Liver (tissue), 9 donors: ENCODE measurements around the gene PCDH9. TPM values are rescaled to one million over a fixed set of nuclear protein-coding genes. Genes with fewer than 3 reads are reported as not detected.

Experiments
- DNase-seq: peaks from one replicate; pipeline ENCODE4 v3.0.0-alpha.2; 2017; ENCODE audit warnings: low spot score
- H3K27ac ChIP-seq, 2 donors: one replicate each; pipeline ENCODE4 v1.7.0; 2013; ENCODE audit warnings: inconsistent platforms in 2 of 2, low read length in 2 of 2, control low read depth in 1 of 2, low read depth in 1 of 2, mild to moderate bottlenecking in 1 of 2
- H3K27me3 ChIP-seq, 4 donors: one replicate each; pipeline versions ENCODE4 v1.6.1 to v1.7.0; 2013; ENCODE audit warnings: low read length in 3 of 4, inconsistent platforms in 1 of 4, mild to moderate bottlenecking in 1 of 4, moderate library complexity in 1 of 4; ENCODE audit not compliant: control insufficient read depth in 4 of 4, insufficient read depth in 4 of 4
- H3K36me3 ChIP-seq, 4 donors: one replicate each; pipeline versions ENCODE4 v1.6.1 to v1.7.0; 2013; ENCODE audit warnings: low read length in 3 of 4, mild to moderate bottlenecking in 3 of 4, low read depth in 1 of 4, moderate library complexity in 1 of 4; ENCODE audit not compliant: control insufficient read depth in 4 of 4, insufficient read depth in 3 of 4
- H3K4me1 ChIP-seq, 4 donors: one replicate each; pipeline versions ENCODE4 v1.6.1 to v1.7.0; 2013; ENCODE audit warnings: low read length in 3 of 4, mild to moderate bottlenecking in 3 of 4, moderate library complexity in 1 of 4; ENCODE audit not compliant: control insufficient read depth in 4 of 4, insufficient read depth in 4 of 4
- H3K4me3 ChIP-seq, 3 donors: one replicate each; pipeline versions ENCODE4 v1.6.1 to v1.7.0; 2013; ENCODE audit warnings: low read length in 3 of 3, control low read depth in 1 of 3, low read depth in 1 of 3, mild to moderate bottlenecking in 1 of 3
- H3K9ac ChIP-seq, 2 donors: one replicate each; pipeline ENCODE4 v1.7.0; 2013; ENCODE audit warnings: low read length in 2 of 2, mild to moderate bottlenecking in 2 of 2, moderate library complexity in 2 of 2, control low read depth in 1 of 2, low read depth in 1 of 2
- H3K9me3 ChIP-seq, 4 donors: one replicate each; pipeline versions ENCODE4 v1.6.1 to v1.7.0; 2013; ENCODE audit warnings: low read length in 3 of 4; ENCODE audit not compliant: control insufficient read depth in 4 of 4
- EGR1 ChIP-seq, 2 donors: IDR thresholded peaks; 2 replicates each; pipeline ENCODE4 v1.6.1; 2016 to 2018; ENCODE audit warnings: antibody characterized with exemption in 2 of 2, low read depth in 2 of 2
- FOXA1 ChIP-seq: IDR thresholded peaks from 2 replicates; pipeline ENCODE4 v1.6.1; 2016; ENCODE audit warnings: antibody characterized with exemption
- FOXA2 ChIP-seq: IDR thresholded peaks from 2 replicates; pipeline ENCODE4 v1.6.1; 2016; ENCODE audit warnings: antibody characterized with exemption
- HNF4A ChIP-seq, 2 donors: conservative IDR thresholded peaks; 2 replicates each; pipeline ENCODE4 v1.6.1; 2016; ENCODE audit warnings: antibody characterized with exemption in 2 of 2, mild to moderate bottlenecking in 2 of 2
- HNF4G ChIP-seq: IDR thresholded peaks from 2 replicates; pipeline ENCODE4 v1.6.1; 2016; ENCODE audit warnings: antibody characterized with exemption
- JUND ChIP-seq, 2 donors: IDR thresholded peaks; 2 replicates each; pipeline ENCODE4 v1.6.1; 2016; ENCODE audit warnings: antibody characterized with exemption in 2 of 2
- NR2F2 ChIP-seq: IDR thresholded peaks from 2 replicates; pipeline ENCODE4 v1.6.1; 2016; ENCODE audit warnings: antibody characterized with exemption
- RAD21 ChIP-seq, 2 donors: IDR thresholded peaks; 2 replicates each; pipeline ENCODE4 v1.6.1; 2016; ENCODE audit warnings: antibody characterized with exemption in 2 of 2, mild to moderate bottlenecking in 2 of 2
- RXRA ChIP-seq, 2 donors: IDR thresholded peaks; 2 replicates each; pipeline ENCODE4 v1.6.1; 2017 to 2018; ENCODE audit warnings: antibody characterized with exemption in 2 of 2, mild to moderate bottlenecking in 1 of 2
- SP1 ChIP-seq: IDR thresholded peaks from 2 replicates; pipeline ENCODE4 v1.6.1; 2018; ENCODE audit warnings: antibody characterized with exemption, mild to moderate bottlenecking
- TAF1 ChIP-seq: conservative IDR thresholded peaks from 2 replicates; pipeline ENCODE4 v1.6.1; 2016; ENCODE audit warnings: antibody characterized with exemption, mild to moderate bottlenecking
- YY1 ChIP-seq: IDR thresholded peaks from 2 replicates; pipeline ENCODE4 v1.6.1; 2016; ENCODE audit warnings: antibody characterized with exemption, mild to moderate bottlenecking
- WGBS: extraction: QIAGEN DNeasy Blood & Tissue Kit; methylation state at CpG from one replicate; pipeline ENCODE4 v1.1.7; 2013; 5-methylcytosine and 5-hydroxymethylcytosine counted together
- polyA plus RNA-seq, 2 donors: library from polyadenylated mRNA; stranded (reverse) in 1 of 2; unstranded in 1 of 2; fragments of 200-250 nt in 1 of 2; fragments of >200 nt in 1 of 2; fragmentation: Nextera tagmentation in 1 of 2; extraction: Ambion mirVana in 1 of 2; gene quantifications; one replicate each; pipeline versions ENCODE4 v1.2.1 to v1.2.3, GENCODE V29; 2013 to 2015
- total RNA-seq, 2 donors: library from RNA; depleted of rRNA; stranded (reverse); fragments of >200 nt; gene quantifications; one replicate each; pipeline ENCODE4 v1.2.3, GENCODE V29; 2014
- TF ChIP-seq, protein P1 (sequence below): IDR thresholded peaks from 2 replicates; pipeline ENCODE4 v1.6.1; 2016; ENCODE audit warnings: antibody characterized with exemption
- TF ChIP-seq, protein P2 (sequence below): IDR thresholded peaks from 2 replicates; pipeline ENCODE4 v1.6.1; 2016; ENCODE audit warnings: antibody characterized with exemption
- TF ChIP-seq, protein P3 (sequence below): IDR thresholded peaks from 2 replicates; pipeline ENCODE4 v1.6.1; 2016; ENCODE audit warnings: antibody characterized with exemption
- TF ChIP-seq, protein P4 (sequence below): IDR thresholded peaks from 2 replicates; pipeline ENCODE4 v1.6.1; 2016; ENCODE audit warnings: antibody characterized with exemption, mild to moderate bottlenecking
- donor health status: healthy.
- donor health status: healthy.
- donor health status: healthy.
- donor health status: healthy.
- donor health status: healthy.

PCDH9 gene
- total and polyA plus RNA-seq, 4 donors = 0.90 to 4.0 (median 2.2) TPM

DNA sequence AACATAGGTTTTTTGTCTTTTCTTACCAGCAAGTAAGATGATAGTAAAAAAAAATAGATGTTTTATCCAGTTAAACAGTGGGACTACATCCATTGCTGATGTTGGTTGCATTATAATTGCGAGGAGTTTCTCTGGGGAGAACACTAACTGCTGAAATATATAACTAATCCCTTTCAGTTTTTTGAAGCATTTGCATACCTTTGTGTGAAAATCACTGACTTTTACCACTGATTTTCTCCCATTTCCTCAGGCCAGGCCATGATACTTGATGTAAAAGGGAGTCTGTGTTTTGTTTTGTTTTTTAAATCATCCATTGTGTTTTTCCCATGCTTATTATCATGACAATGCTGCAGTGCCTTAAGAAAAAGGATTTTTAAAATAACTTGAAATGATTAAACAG, 699.5 kb downstream of the PCDH9 start:
- H3K27me3 ChIP-seq = no peaks in the 10 kb centered on the region
- WGBS = 92% methylated on average over 1 of the region's 1 CpG
- no peaks in the 10 kb centered on the region for H3K9me3 ChIP-seq
- H3K4me1 ChIP-seq = no peaks in the 10 kb centered on the region
- H3K36me3 ChIP-seq = no peaks in the 10 kb centered on the region
- TF ChIP-seq, protein P1, sequence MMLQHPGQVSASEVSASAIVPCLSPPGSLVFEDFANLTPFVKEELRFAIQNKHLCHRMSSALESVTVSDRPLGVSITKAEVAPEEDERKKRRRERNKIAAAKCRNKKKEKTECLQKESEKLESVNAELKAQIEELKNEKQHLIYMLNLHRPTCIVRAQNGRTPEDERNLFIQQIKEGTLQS = no peak
- TF ChIP-seq HNF4G (no peak), RXRA (IDR thresholded peaks at IDR 0.05) (no peak), TAF1 (no peak)
- TF ChIP-seq, protein P2, sequence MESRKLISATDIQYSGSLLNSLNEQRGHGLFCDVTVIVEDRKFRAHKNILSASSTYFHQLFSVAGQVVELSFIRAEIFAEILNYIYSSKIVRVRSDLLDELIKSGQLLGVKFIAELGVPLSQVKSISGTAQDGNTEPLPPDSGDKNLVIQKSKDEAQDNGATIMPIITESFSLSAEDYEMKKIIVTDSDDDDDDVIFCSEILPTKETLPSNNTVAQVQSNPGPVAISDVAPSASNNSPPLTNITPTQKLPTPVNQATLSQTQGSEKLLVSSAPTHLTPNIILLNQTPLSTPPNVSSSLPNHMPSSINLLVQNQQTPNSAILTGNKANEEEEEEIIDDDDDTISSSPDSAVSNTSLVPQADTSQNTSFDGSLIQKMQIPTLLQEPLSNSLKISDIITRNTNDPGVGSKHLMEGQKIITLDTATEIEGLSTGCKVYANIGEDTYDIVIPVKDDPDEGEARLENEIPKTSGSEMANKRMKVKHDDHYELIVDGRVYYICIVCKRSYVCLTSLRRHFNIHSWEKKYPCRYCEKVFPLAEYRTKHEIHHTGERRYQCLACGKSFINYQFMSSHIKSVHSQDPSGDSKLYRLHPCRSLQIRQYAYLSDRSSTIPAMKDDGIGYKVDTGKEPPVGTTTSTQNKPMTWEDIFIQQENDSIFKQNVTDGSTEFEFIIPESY = no peak
- H3K27ac ChIP-seq = no peak overlapping the region
- H3K4me3 ChIP-seq = no peak overlapping the region
- no peak for DNase-seq
- H3K9ac ChIP-seq = no peak overlapping the region

DNA sequence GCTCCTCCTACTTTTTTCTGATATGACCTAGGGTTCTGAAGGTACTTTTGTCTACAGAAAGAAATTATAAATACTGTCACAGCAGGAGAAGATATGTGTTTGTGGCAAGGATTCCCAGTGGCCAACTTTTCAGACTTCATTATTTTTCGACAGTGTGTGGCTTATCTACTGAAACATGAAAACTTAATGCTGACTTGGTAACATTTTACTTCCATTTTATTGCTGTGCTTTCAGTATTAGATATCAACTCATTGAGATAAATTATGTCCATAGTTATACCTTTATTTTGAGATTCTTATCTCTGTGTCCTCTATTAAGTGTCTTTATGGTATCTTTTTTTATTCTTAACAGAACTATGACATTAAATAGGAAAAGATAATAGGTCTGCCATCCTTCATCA, 700.0 kb downstream of the PCDH9 start:
- no peak for DNase-seq
- Histone ChIP-seq H3K27ac (no peak overlapping the region), H3K4me1 (no peaks in the 10 kb centered on the region), H3K9ac (no peak overlapping the region), H3K9me3 (no peaks in the 10 kb centered on the region), H3K4me3 (no peak overlapping the region), H3K27me3 (no peaks in the 10 kb centered on the region), H3K36me3 (no peaks in the 10 kb centered on the region)
- TF ChIP-seq, protein P1 = no peak
- TF ChIP-seq HNF4A (conservative IDR thresholded peaks at IDR 0.05) (no peak), SP1 (no peak)
- TF ChIP-seq, protein P3, sequence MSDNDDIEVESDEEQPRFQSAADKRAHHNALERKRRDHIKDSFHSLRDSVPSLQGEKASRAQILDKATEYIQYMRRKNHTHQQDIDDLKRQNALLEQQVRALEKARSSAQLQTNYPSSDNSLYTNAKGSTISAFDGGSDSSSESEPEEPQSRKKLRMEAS = no peak
- WGBS = 84% methylated on average over 1 of the region's 1 CpG

DNA sequence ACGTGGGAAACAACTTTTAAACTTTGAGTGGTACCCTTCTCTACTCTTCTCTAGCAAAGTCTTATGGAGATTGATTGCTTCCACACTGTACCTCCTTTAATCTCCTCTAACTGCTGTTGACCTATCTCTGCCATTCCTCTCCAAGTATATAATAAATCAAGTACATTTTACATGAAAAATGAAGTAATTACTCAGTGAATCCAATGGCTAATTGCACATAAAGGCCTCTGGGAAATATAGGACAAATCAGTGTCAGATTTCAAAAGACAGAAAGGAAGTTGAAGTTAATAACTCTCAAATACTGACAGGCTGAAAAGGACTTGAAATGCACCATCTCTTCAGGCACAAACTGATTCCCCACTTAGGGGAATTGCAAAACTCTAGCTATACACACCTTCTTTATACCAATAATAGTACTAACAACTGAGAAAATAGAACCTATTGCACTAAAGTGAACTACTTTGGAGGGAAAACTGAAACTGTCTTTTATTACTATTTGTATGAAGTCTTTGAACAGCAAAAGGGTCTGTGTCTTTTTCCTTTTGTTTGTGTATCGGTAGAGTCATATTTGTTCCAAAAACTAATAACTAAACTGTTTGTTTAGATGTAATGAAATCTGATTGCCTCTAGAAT, 701.1 kb downstream of the PCDH9 start:
- no peak overlapping the region for H3K9ac ChIP-seq
- no peak for DNase-seq
- H3K4me3 ChIP-seq = no peak overlapping the region
- H3K36me3 ChIP-seq = no peaks in the 10 kb centered on the region
- no peak overlapping the region for H3K27ac ChIP-seq
- 66% methylated on average over 2 of the region's 2 CpGs for WGBS
- H3K9me3 ChIP-seq = no peaks in the 10 kb centered on the region
- H3K27me3 ChIP-seq = no peaks in the 10 kb centered on the region
- no peak for TF ChIP-seq JUND (IDR thresholded peaks at IDR 0.05)
- TF ChIP-seq, protein P2 = no peak
- no peak for TF ChIP-seq SP1
- TF ChIP-seq NR2F2 = no peak
- TF ChIP-seq, protein P1 = no peak
- TF ChIP-seq EGR1 (IDR thresholded peaks at IDR 0.05; ENCODE audit: low read depth in 2 of 2) = no peak
- no peak for TF ChIP-seq FOXA2
- no peak for TF ChIP-seq RAD21 (IDR thresholded peaks at IDR 0.05)
- TF ChIP-seq RXRA (IDR thresholded peaks at IDR 0.05) = no peak
- no peak for TF ChIP-seq YY1
- TF ChIP-seq HNF4G = no peak
- TF ChIP-seq, protein P4, sequence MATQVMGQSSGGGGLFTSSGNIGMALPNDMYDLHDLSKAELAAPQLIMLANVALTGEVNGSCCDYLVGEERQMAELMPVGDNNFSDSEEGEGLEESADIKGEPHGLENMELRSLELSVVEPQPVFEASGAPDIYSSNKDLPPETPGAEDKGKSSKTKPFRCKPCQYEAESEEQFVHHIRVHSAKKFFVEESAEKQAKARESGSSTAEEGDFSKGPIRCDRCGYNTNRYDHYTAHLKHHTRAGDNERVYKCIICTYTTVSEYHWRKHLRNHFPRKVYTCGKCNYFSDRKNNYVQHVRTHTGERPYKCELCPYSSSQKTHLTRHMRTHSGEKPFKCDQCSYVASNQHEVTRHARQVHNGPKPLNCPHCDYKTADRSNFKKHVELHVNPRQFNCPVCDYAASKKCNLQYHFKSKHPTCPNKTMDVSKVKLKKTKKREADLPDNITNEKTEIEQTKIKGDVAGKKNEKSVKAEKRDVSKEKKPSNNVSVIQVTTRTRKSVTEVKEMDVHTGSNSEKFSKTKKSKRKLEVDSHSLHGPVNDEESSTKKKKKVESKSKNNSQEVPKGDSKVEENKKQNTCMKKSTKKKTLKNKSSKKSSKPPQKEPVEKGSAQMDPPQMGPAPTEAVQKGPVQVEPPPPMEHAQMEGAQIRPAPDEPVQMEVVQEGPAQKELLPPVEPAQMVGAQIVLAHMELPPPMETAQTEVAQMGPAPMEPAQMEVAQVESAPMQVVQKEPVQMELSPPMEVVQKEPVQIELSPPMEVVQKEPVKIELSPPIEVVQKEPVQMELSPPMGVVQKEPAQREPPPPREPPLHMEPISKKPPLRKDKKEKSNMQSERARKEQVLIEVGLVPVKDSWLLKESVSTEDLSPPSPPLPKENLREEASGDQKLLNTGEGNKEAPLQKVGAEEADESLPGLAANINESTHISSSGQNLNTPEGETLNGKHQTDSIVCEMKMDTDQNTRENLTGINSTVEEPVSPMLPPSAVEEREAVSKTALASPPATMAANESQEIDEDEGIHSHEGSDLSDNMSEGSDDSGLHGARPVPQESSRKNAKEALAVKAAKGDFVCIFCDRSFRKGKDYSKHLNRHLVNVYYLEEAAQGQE = no peak
- TF ChIP-seq FOXA1 = no peak
- TF ChIP-seq, protein P3 = no peak
- H3K4me1 ChIP-seq = no peaks in the 10 kb centered on the region
